ENCODE data around the gene S1PR3.

The S1PR3 gene

GRCh38 chr9:89008744-89009545, 17.7 kb downstream of the S1PR3 start:
- no peak for DNase-seq (ENCODE audit: low read depth, low spot score)

- no peak for DNase-seq (ENCODE audit: low read depth, low spot score)
Measured at GRCh38 chr9:89009546-89009840, 18.2 kb downstream of the S1PR3 start.

GRCh38 chr9:89010056-89010455, 18.8 kb downstream of the S1PR3 start:
- DNase-seq (ENCODE audit: low read depth, low spot score): no peak

GRCh38 chr9:89010526-89011111, 19.4 kb downstream of the S1PR3 start:
- no peak for DNase-seq (ENCODE audit: low read depth, low spot score)

- no peak for DNase-seq (ENCODE audit: low read depth, low spot score)
Measured at GRCh38 chr9:89011683-89012082, 20.4 kb downstream of the S1PR3 start.

- DNase-seq (ENCODE audit: low read depth, low spot score): no peak
Measured at GRCh38 chr9:89012294-89013042, 21.2 kb downstream of the S1PR3 start.

- no peak for DNase-seq (ENCODE audit: low read depth, low spot score)
Measured at GRCh38 chr9:89013660-89014059, 22.4 kb downstream of the S1PR3 start.

- no peak for DNase-seq (ENCODE audit: low read depth, low spot score)
Measured at GRCh38 chr9:89014153-89014552, 22.9 kb downstream of the S1PR3 start.

- no peak for DNase-seq (ENCODE audit: low read depth, low spot score)
Measured at GRCh38 chr9:89015336-89015735, 24.1 kb downstream of the S1PR3 start.

- DNase-seq (ENCODE audit: low read depth, low spot score): no peak
Measured at GRCh38 chr9:89020754-89021153, 29.5 kb downstream of the S1PR3 start.

- no peak for DNase-seq (ENCODE audit: low read depth, low spot score)
Measured at GRCh38 chr9:89021154-89021803, 30.0 kb downstream of the S1PR3 start.

GRCh38 chr9:89022001-89022759, 30.9 kb downstream of the S1PR3 start:
- no peak for DNase-seq (ENCODE audit: low read depth, low spot score)

- DNase-seq (ENCODE audit: low read depth, low spot score): no peak
Measured at GRCh38 chr9:89022902-89023301, 31.6 kb downstream of the S1PR3 start.

GRCh38 chr9:89023740-89024139, 32.5 kb downstream of the S1PR3 start:
- no peak for DNase-seq (ENCODE audit: low read depth, low spot score)

GRCh38 chr9:89024727-89025126, 33.5 kb downstream of the S1PR3 start:
- no peak for DNase-seq (ENCODE audit: low read depth, low spot score)

GRCh38 chr9:89025553-89025952, 34.3 kb downstream of the S1PR3 start:
- no peak for DNase-seq (ENCODE audit: low read depth, low spot score)

- DNase-seq (ENCODE audit: low read depth, low spot score): no peak
Measured at GRCh38 chr9:89026876-89027275, 35.6 kb downstream of the S1PR3 start.

GRCh38 chr9:89029788-89030187, 38.5 kb downstream of the S1PR3 start:
- no peak for DNase-seq (ENCODE audit: low read depth, low spot score)

- no peak for DNase-seq (ENCODE audit: low read depth, low spot score)
Measured at GRCh38 chr9:89032173-89032572, 40.9 kb downstream of the S1PR3 start.

GRCh38 chr9:89032661-89033060, 41.4 kb downstream of the S1PR3 start:
- DNase-seq (ENCODE audit: low read depth, low spot score): no peak

GRCh38 chr9:89036383-89036782, 45.1 kb downstream of the S1PR3 start:
- no peak for DNase-seq (ENCODE audit: low read depth, low spot score)

- no peak for DNase-seq (ENCODE audit: low read depth, low spot score)
Measured at GRCh38 chr9:89036891-89037290, 45.6 kb downstream of the S1PR3 start.

All from smooth muscle cell of the brain vasculature (primary cell).